ENCODE data around the gene ERGIC3.

The ERGIC3 gene

GRCh38 chr20:35518955-35519354 is 22.9 kb upstream of the ERGIC3 start:
- no peak for DNase-seq (ENCODE audit: low read depth)
- no peak for TF ChIP-seq CTCF (IDR thresholded peaks at IDR 0.05; ENCODE audit: insufficient read depth, low read depth, low read length, missing control alignments)
- H3K4me3 ChIP-seq (ENCODE audit: low read length) = no peak overlapping the region

GRCh38 chr20:35523298-35523888 is 18.5 kb upstream of the ERGIC3 start:
- H3K4me3 ChIP-seq (ENCODE audit: low read length) = no peak overlapping the region
- peak; percentile 68 for TF ChIP-seq CTCF (IDR thresholded peaks at IDR 0.05; ENCODE audit: insufficient read depth, low read depth, low read length, missing control alignments)
- DNase-seq (ENCODE audit: low read depth) = peak; percentile 33

- DNase-seq (ENCODE audit: low read depth) = no peak
- H3K4me3 ChIP-seq (ENCODE audit: low read length) = no peak overlapping the region
- no peak for TF ChIP-seq CTCF (IDR thresholded peaks at IDR 0.05; ENCODE audit: insufficient read depth, low read depth, low read length, missing control alignments)
Observed at GRCh38 chr20:35525639-35526038, 16.2 kb upstream of the ERGIC3 start.

GRCh38 chr20:35527122-35527769 is 14.6 kb upstream of the ERGIC3 start:
- no peak overlapping the region for H3K4me3 ChIP-seq (ENCODE audit: low read length)
- peak; percentile 30 for DNase-seq (ENCODE audit: low read depth)
- no peak for TF ChIP-seq CTCF (IDR thresholded peaks at IDR 0.05; ENCODE audit: insufficient read depth, low read depth, low read length, missing control alignments)

GRCh38 chr20:35529552-35529951 is 12.3 kb upstream of the ERGIC3 start, which contains the start of gene C20orf173:
Gene C20orf173, minus strand, starts transcription at chr20:35529652. Its CDS starts 279 bp downstream, at chr20:35529373.
- no peak for TF ChIP-seq CTCF (IDR thresholded peaks at IDR 0.05; ENCODE audit: insufficient read depth, low read depth, low read length, missing control alignments)
- DNase-seq (ENCODE audit: low read depth) = no peak
- H3K4me3 ChIP-seq (ENCODE audit: low read length) = no peak within 1 kb of the TSS

- DNase-seq (ENCODE audit: low read depth) = peak; percentile 46
Observed at GRCh38 chr20:35539756-35540212, 2.1 kb upstream of the ERGIC3 start.

More at GRCh38 chr20:35539756-35540212, 2.1 kb upstream of the ERGIC3 start:
- no peak overlapping the region for H3K4me3 ChIP-seq (ENCODE audit: low read length)
- no peak for TF ChIP-seq CTCF (IDR thresholded peaks at IDR 0.05; ENCODE audit: insufficient read depth, low read depth, low read length, missing control alignments)
